ENCODE data around the gene CCDC18. TPM values are rescaled to one million over a fixed set of nuclear protein-coding genes. Genes with fewer than 3 reads are reported as not detected.
"Not testable (repeated sequence)": the region's sequence is repeated elsewhere in the genome, so short reads cannot be mapped to it uniquely, and the experiment has no call there.

The CCDC18 gene
- polyA plus RNA-seq, 1 donor from 2014 or later: 5.7 TPM

DNA sequence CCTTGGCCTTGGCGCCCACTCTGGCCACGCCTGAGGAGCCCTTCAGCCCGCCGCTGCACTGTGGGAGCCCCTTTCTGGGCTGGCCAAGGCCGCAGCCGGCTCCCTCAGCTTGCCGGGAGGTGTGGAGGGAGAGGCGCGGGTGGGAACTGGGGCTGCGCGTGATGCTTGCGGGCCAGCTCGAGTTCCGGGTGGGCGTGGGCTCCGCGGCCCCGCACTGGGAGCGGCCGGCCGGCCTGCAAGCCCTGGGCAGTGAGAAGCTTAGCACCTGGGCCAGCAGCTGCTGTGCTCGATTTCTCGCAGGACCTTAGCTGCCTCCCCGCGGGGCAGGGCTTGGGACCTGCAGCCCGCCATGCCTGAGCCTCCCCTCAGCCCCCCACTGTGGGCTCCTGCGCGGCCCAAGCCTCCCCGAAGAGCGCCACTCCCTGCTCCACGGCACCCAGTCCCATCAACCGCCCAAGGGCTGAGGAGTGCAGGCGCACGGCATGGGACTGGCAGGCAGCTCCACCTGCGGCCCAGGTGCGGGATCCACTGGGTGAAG lies 10.3 kb upstream of the CCDC18 start:
- not testable (repeated sequence) for H3K79me2 ChIP-seq (replicated peaks; ENCODE audit: insufficient read depth, low read length); H3K4me2 ChIP-seq (ENCODE audit: low read length); H3F3A ChIP-seq (ENCODE audit: insufficient read depth, low read length, poor library complexity, severe bottlenecking); H3K36me3 ChIP-seq (ENCODE audit: insufficient read depth, low read length); H3K9me3 ChIP-seq (ENCODE audit: low read length); H3K9ac ChIP-seq (ENCODE audit: low read length); H2AFZ ChIP-seq (ENCODE audit: low read depth, low read length); H4K20me1 ChIP-seq (ENCODE audit: insufficient read depth); H3K27ac ChIP-seq (ENCODE audit: low read length); H3K4me3 ChIP-seq (ENCODE audit: low read length); H3K9me2 ChIP-seq (ENCODE audit: insufficient read depth, low read length); H3K27me3 ChIP-seq (ENCODE audit: insufficient read depth, low read depth, low read length)

DNA sequence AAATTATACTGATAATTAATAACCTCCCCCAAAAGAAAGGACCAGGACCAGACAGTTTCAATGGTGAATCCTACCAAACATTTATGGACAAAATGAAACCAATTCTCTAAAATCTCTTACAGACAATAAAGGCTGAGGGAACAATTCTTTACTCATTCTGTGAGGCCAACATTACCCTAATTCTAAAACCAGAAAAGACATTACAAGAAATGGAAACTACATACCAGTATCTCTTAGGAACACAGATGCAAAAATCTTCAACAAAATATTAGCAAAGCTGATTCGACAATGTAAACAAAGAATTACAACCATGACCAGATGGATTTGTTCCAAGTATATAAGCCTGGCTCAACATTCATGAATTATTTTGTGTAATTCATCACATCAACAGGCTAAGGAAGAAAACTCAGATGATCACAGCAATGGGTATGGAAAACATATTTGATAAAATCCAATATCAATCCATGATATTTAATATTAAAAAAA lies 8.9 kb upstream of the CCDC18 start:
- Histone ChIP-seq H3K36me3 (ENCODE audit: insufficient read depth, low read length) (no peaks in the 10 kb centered on the region), H3K9me2 (ENCODE audit: insufficient read depth, low read length) (no peaks in the 10 kb centered on the region), H3K9ac (ENCODE audit: low read length) (no peak overlapping the region), H3K27me3 (ENCODE audit: insufficient read depth, low read depth, low read length) (no peaks in the 10 kb centered on the region), H3K27ac (ENCODE audit: low read length) (no peak overlapping the region), H3F3A (ENCODE audit: insufficient read depth, low read length, poor library complexity, severe bottlenecking) (no peaks in the 10 kb centered on the region), H3K79me2 (replicated peaks; ENCODE audit: insufficient read depth, low read length) (peaks cover 19% of the 10 kb centered on the region), H3K9me3 (ENCODE audit: low read length) (no peaks in the 10 kb centered on the region), H2AFZ (ENCODE audit: low read depth, low read length) (no peak overlapping the region), H4K20me1 (ENCODE audit: insufficient read depth) (no peaks in the 10 kb centered on the region), H3K4me2 (ENCODE audit: low read length) (no peak overlapping the region), H3K4me3 (ENCODE audit: low read length) (no peak overlapping the region)
- TF ChIP-seq, protein P1, sequence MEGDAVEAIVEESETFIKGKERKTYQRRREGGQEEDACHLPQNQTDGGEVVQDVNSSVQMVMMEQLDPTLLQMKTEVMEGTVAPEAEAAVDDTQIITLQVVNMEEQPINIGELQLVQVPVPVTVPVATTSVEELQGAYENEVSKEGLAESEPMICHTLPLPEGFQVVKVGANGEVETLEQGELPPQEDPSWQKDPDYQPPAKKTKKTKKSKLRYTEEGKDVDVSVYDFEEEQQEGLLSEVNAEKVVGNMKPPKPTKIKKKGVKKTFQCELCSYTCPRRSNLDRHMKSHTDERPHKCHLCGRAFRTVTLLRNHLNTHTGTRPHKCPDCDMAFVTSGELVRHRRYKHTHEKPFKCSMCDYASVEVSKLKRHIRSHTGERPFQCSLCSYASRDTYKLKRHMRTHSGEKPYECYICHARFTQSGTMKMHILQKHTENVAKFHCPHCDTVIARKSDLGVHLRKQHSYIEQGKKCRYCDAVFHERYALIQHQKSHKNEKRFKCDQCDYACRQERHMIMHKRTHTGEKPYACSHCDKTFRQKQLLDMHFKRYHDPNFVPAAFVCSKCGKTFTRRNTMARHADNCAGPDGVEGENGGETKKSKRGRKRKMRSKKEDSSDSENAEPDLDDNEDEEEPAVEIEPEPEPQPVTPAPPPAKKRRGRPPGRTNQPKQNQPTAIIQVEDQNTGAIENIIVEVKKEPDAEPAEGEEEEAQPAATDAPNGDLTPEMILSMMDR (IDR thresholded peaks at IDR 0.05; ENCODE audit: poor library complexity, severe bottlenecking): no peak
- TF ChIP-seq, protein P2, sequence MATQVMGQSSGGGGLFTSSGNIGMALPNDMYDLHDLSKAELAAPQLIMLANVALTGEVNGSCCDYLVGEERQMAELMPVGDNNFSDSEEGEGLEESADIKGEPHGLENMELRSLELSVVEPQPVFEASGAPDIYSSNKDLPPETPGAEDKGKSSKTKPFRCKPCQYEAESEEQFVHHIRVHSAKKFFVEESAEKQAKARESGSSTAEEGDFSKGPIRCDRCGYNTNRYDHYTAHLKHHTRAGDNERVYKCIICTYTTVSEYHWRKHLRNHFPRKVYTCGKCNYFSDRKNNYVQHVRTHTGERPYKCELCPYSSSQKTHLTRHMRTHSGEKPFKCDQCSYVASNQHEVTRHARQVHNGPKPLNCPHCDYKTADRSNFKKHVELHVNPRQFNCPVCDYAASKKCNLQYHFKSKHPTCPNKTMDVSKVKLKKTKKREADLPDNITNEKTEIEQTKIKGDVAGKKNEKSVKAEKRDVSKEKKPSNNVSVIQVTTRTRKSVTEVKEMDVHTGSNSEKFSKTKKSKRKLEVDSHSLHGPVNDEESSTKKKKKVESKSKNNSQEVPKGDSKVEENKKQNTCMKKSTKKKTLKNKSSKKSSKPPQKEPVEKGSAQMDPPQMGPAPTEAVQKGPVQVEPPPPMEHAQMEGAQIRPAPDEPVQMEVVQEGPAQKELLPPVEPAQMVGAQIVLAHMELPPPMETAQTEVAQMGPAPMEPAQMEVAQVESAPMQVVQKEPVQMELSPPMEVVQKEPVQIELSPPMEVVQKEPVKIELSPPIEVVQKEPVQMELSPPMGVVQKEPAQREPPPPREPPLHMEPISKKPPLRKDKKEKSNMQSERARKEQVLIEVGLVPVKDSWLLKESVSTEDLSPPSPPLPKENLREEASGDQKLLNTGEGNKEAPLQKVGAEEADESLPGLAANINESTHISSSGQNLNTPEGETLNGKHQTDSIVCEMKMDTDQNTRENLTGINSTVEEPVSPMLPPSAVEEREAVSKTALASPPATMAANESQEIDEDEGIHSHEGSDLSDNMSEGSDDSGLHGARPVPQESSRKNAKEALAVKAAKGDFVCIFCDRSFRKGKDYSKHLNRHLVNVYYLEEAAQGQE (IDR thresholded peaks at IDR 0.05; ENCODE audit: borderline replicate concordance): no peak

DNA sequence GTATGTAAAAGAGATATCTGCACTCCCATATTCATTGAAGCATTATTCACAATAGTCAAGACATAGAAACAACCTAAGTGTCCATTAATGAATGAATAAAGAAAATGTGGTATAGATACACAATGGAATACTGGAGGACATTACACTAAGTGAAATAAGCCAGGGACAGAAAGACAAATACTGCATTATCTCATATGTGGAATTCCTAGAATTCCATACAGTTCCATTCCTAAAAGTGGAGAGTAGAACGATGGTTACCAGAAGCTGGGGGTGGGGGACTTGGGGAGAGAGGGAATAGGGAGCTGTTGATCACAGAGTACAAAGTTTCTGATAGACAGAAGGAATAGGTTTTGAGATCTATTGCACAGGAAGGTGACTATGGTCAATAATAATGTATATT lies 7.7 kb upstream of the CCDC18 start:
- Histone ChIP-seq H3K9me2 (ENCODE audit: insufficient read depth, low read length) (no peaks in the 10 kb centered on the region), H3K9ac (ENCODE audit: low read length) (no peak overlapping the region), H3K27ac (ENCODE audit: low read length) (no peak overlapping the region), H2AFZ (ENCODE audit: low read depth, low read length) (no peak overlapping the region), H3K27me3 (ENCODE audit: insufficient read depth, low read depth, low read length) (no peaks in the 10 kb centered on the region), H3K4me2 (ENCODE audit: low read length) (no peak overlapping the region), H3F3A (ENCODE audit: insufficient read depth, low read length, poor library complexity, severe bottlenecking) (no peaks in the 10 kb centered on the region), H4K20me1 (ENCODE audit: insufficient read depth) (no peaks in the 10 kb centered on the region), H3K36me3 (ENCODE audit: insufficient read depth, low read length) (no peaks in the 10 kb centered on the region), H3K4me3 (ENCODE audit: low read length) (no peak overlapping the region), H3K79me2 (replicated peaks; ENCODE audit: insufficient read depth, low read length) (peaks cover 23% of the 10 kb centered on the region), H3K9me3 (ENCODE audit: low read length) (no peaks in the 10 kb centered on the region)
- TF ChIP-seq TAF1 (IDR thresholded peaks at IDR 0.05; ENCODE audit: low read depth): no peak
- no peak for TF ChIP-seq RAD21 (conservative IDR thresholded peaks at IDR 0.05)
- no peak for TF ChIP-seq SMC3 (conservative IDR thresholded peaks at IDR 0.05; ENCODE audit: poor library complexity)
- TF ChIP-seq, protein P2 (IDR thresholded peaks at IDR 0.05; ENCODE audit: borderline replicate concordance): no peak
- TF ChIP-seq MXI1 (conservative IDR thresholded peaks at IDR 0.05; ENCODE audit: poor library complexity, severe bottlenecking): no peak
- TF ChIP-seq POLR2AphosphoS5 (IDR thresholded peaks at IDR 0.05): no peak
- TF ChIP-seq EP300 (conservative IDR thresholded peaks at IDR 0.05; ENCODE audit: poor library complexity, severe bottlenecking): no peak
- TF ChIP-seq, protein P1 (IDR thresholded peaks at IDR 0.05; ENCODE audit: poor library complexity, severe bottlenecking): no peak
- TF ChIP-seq EZH2 (IDR thresholded peaks at IDR 0.05; ENCODE audit: borderline replicate concordance, insufficient read depth, low read length, poor library complexity, severe bottlenecking): no peak
